Endothelial cell of umbilical vein (primary cell): ENCODE data around the gene EML1. TPM values are rescaled to one million over a fixed set of nuclear protein-coding genes. Genes with fewer than 3 reads are reported as not detected.

Source experiments
- BruUV-seq: library from RNA; stranded (reverse); fragments of 400-500 nt; replicated peaks from 2 replicates; lab custom pipeline; 2021; lab: Mats Ljungman, UMichigan
- CTCF ChIA-PET: fragments of 300-600, 350-600 bp; sonication (Branson Sonifier 250); formaldehyde crosslinking; loops from one replicate; lab custom pipeline; 2021; ENCODE audit warnings: antibody characterized with exemption, inconsistent platforms; lab: Charles Lee
- POLR2A ChIA-PET: fragments of 300-600, 350-600 bp; sonication (Branson Sonifier 250); formaldehyde crosslinking; loops from one replicate; lab custom pipeline; 2021; ENCODE audit warnings: antibody characterized with exemption, inconsistent platforms; lab: Charles Lee
- DNase-seq: peaks from one replicate; pipeline ENCODE4 v3.0.0-alpha.2; 2011; ENCODE audit warnings: low read depth, low spot score
- FAIRE-seq: peaks from 2 replicates; lab custom pipeline; 2011; peaks lifted over from hg19 to GRCh38; lab: Jason Lieb, UNC
- H2AFZ ChIP-seq: 2 replicates; pipeline ENCODE4 v1.6.0; 2012; ENCODE audit warnings: low read depth, low read length, control low read depth, inconsistent platforms
- H3K27ac ChIP-seq: 2 replicates; pipeline ENCODE4 v1.5.1; 2011; ENCODE audit warnings: low read depth, mild to moderate bottlenecking, control low read depth, low read length, moderate library complexity; ENCODE audit not compliant: insufficient read depth
- H3K27me3 ChIP-seq, 2 experiments: 2 replicates each; pipeline versions ENCODE4 v1.6.0 to v1.6.1; 2011; ENCODE audit warnings: low read length in 2 of 2, mixed read lengths in 1 of 2; ENCODE audit not compliant: control insufficient read depth in 2 of 2, insufficient read depth in 2 of 2
- H3K36me3 ChIP-seq, 2 experiments: 2 replicates in 1 of 2; 3 replicates in 1 of 2; pipeline ENCODE4 v1.5.1; 2011; ENCODE audit warnings: low read length in 2 of 2, mild to moderate bottlenecking in 1 of 2, moderate library complexity in 1 of 2; ENCODE audit not compliant: control insufficient read depth in 2 of 2, insufficient read depth in 2 of 2; ENCODE audit errors: extremely low read depth in 1 of 2
- H3K4me1 ChIP-seq: 3 replicates; pipeline ENCODE4 v1.5.1; 2011; ENCODE audit warnings: mild to moderate bottlenecking, low read length; ENCODE audit not compliant: control insufficient read depth, insufficient read depth; ENCODE audit errors: extremely low read depth
- H3K4me2 ChIP-seq: 2 replicates; pipeline ENCODE4 v1.6.1; 2011; ENCODE audit warnings: low read length, control low read depth, mixed read lengths; ENCODE audit not compliant: insufficient read depth
- H3K4me3 ChIP-seq, 3 experiments: fragments of 200-600 bp in 1 of 3; sonication (generic), shearing (Covaris generic) in 1 of 3; replicated peaks in 1 of 3; 2 replicates each; pipeline ENCODE4 v1.5.1; 2011 to 2016; ENCODE audit warnings: control low read depth in 3 of 3, low read length in 3 of 3, mild to moderate bottlenecking in 2 of 3, inconsistent platforms in 1 of 3, low read depth in 1 of 3, moderate library complexity in 1 of 3; ENCODE audit not compliant: insufficient read depth in 1 of 3
- H3K79me2 ChIP-seq: 2 replicates; pipeline ENCODE4 v1.6.0; 2012; ENCODE audit warnings: low read length, inconsistent platforms; ENCODE audit not compliant: control insufficient read depth, insufficient read depth
- H3K9ac ChIP-seq: replicated peaks from 2 replicates; pipeline ENCODE3; 2011; ENCODE audit warnings: low read length, control low read depth; ENCODE audit not compliant: insufficient read depth; ENCODE audit errors: extremely low read depth
- H3K9me1 ChIP-seq: replicated peaks from 3 replicates; pipeline ENCODE4 v1.6.0; 2011; ENCODE audit warnings: mild to moderate bottlenecking, low read length; ENCODE audit not compliant: control insufficient read depth, insufficient read depth; ENCODE audit errors: extremely low read depth
- H3K9me3 ChIP-seq: replicated peaks from 2 replicates; pipeline ENCODE4 v1.5.1; 2012; ENCODE audit warnings: low read length, inconsistent platforms; ENCODE audit not compliant: control insufficient read depth, insufficient read depth
- H4K20me1 ChIP-seq: replicated peaks from 2 replicates; pipeline ENCODE3; 2011; ENCODE audit warnings: mild to moderate bottlenecking, low read length; ENCODE audit not compliant: control insufficient read depth, insufficient read depth; ENCODE audit errors: extremely low read depth
- CTCF ChIP-seq, 2 donors: IDR thresholded peaks; 1 replicate in 1 of 2; 2 replicates in 1 of 2; pipeline ENCODE4 v1.5.1; 2011; ENCODE audit warnings: low read length in 2 of 2, mild to moderate bottlenecking in 2 of 2, moderate library complexity in 2 of 2, control low read depth in 1 of 2, inconsistent platforms in 1 of 2, low read depth in 1 of 2; ENCODE audit not compliant: insufficient read depth in 1 of 2; ENCODE audit errors: extremely low read depth in 1 of 2
- EZH2 ChIP-seq: IDR thresholded peaks from 2 replicates; pipeline ENCODE4 v1.6.1; 2012; ENCODE audit warnings: borderline replicate concordance, low read depth, mild to moderate bottlenecking, moderate library complexity, low read length, inconsistent platforms; ENCODE audit not compliant: severe bottlenecking
- FOS ChIP-seq: IDR thresholded peaks from 2 replicates; pipeline ENCODE4 v1.6.1; 2011; ENCODE audit warnings: mild to moderate bottlenecking, low read length, moderate library complexity, borderline replicate concordance; ENCODE audit not compliant: insufficient read depth
- GATA2 ChIP-seq: IDR thresholded peaks from 2 replicates; pipeline ENCODE4 v1.7.0; 2011; ENCODE audit warnings: low read depth, mild to moderate bottlenecking, moderate library complexity, mixed read lengths, low read length; ENCODE audit not compliant: insufficient read length, insufficient read depth
- MYC ChIP-seq: IDR thresholded peaks from one replicate; pipeline ENCODE4 v1.6.1; 2011; ENCODE audit warnings: mild to moderate bottlenecking, low read depth, low read length
- POLR2A ChIP-seq: IDR thresholded peaks from 2 replicates; pipeline ENCODE4 v1.6.1; 2012; ENCODE audit warnings: low read depth, mild to moderate bottlenecking, control low read depth, low read length
- POLR2AphosphoS5 ChIP-seq: IDR thresholded peaks from 2 replicates; pipeline ENCODE4 v1.6.1; 2012; ENCODE audit warnings: low read depth, mild to moderate bottlenecking, control low read depth, low read length, moderate library complexity; ENCODE audit not compliant: insufficient read depth
- dilution Hi-C: fragments of 300-500 bp; cut with MboI; formaldehyde crosslinking; loops from one replicate; pipeline ENCODE4 v1.15.0; 2019; ENCODE audit warnings: low sequenced_read_pairs; ENCODE audit not compliant: extremely low pct_ligation_motif_present
- intact Hi-C: fragments of 100-400 bp; cut with micrococcal nuclease; formaldehyde crosslinking; loops from one replicate; pipeline ENCODE4 v1.10.0; 2022
- polyA plus RNA-seq, 4 experiments: library from polyadenylated mRNA; depleted of rRNA in 3 of 4; stranded (reverse) in 3 of 4; unstranded in 1 of 4; fragments of >200 nt; gene quantifications; 2 replicates each; pipeline versions ENCODE4 v1.2.1 to v1.2.3, GENCODE V29; 2011 to 2012; ENCODE audit warnings: missing spikeins in 1 of 4
- total RNA-seq: library from RNA; stranded (reverse); gene quantifications from 2 replicates; pipeline ENCODE4 v1.2.3, GENCODE V29; 2021

Gene EML1
- total and polyA plus RNA-seq, 2 donors (not counting 3 experiments of a cell fraction or from before 2014, with no cell fraction given), result 22.9 to 33.0 TPM

GRCh38 chr14:99791476-99792209, 1.6 kb upstream of the EML1 start:
- FAIRE-seq, result no peak
- CTCF ChIA-PET, result interaction anchor here (0.6 to 3.3 kb wide), 7 partner anchors 15 to 93 kb away, joined by 3 to 35 read pairs (median 10); no protein-coding TSS in a partner anchor

More at GRCh38 chr14:99791476-99792209, 1.6 kb upstream of the EML1 start:
- DNase-seq, result no peak
- Histone ChIP-seq H3K4me1 (peaks cover 20% of the 10 kb centered on the region), H3K4me2 (no peak overlapping the region), H3K9ac (no peak overlapping the region), H3K9me3 (no peaks in the 10 kb centered on the region), H3K36me3 (no peaks in the 10 kb centered on the region), H4K20me1 (no peaks in the 10 kb centered on the region), H3K79me2 (peaks cover 18% of the 10 kb centered on the region), H3K27ac (no peak overlapping the region), H3K9me1 (no peaks in the 10 kb centered on the region), H3K27me3 (no peaks in the 10 kb centered on the region), H2AFZ (no peak overlapping the region), H3K4me3 (no peak overlapping the region)
- TF ChIP-seq GATA2 (no peak), EZH2 (no peak), MYC (no peak), FOS (no peak), CTCF (IDR thresholded peaks at IDR 0.05; ENCODE audit: extremely low read depth in 1 of 2, insufficient read depth in 1 of 2, low read depth in 1 of 2, low read length in 2 of 2) (no peak), POLR2A (no peak), POLR2AphosphoS5 (no peak)
- intact Hi-C loops, result loop anchor here (2.0 to 5.0 kb wide), 2 partner anchors 35 to 96 kb away; no protein-coding TSS in a partner anchor
- dilution Hi-C loops, result no loop called here
- POLR2A ChIA-PET, result interaction anchor here (1.2 kb wide), 1 partner anchor 311 kb away, joined by 3 read pairs; the partner anchor contains the start of genes CCNK and SETD3
- no TSS peak for BruUV-seq
